Head of caudate nucleus (tissue), 42 donors: ENCODE results near the gene HACD4.

Experiments
- DNase-seq, 42 donors: peaks; one replicate each; pipeline versions ENCODE4 v3.0.0 to v3.0.0-alpha.2; 2020 to 2021; ENCODE audit warnings: mixed read lengths in 7 of 42
- intact Hi-C: fragments of 100-400 bp; cut with DNase I; formaldehyde crosslinking; loops from one replicate; pipeline ENCODE4 v1.15.0; 2022

Gene HACD4

DNA sequence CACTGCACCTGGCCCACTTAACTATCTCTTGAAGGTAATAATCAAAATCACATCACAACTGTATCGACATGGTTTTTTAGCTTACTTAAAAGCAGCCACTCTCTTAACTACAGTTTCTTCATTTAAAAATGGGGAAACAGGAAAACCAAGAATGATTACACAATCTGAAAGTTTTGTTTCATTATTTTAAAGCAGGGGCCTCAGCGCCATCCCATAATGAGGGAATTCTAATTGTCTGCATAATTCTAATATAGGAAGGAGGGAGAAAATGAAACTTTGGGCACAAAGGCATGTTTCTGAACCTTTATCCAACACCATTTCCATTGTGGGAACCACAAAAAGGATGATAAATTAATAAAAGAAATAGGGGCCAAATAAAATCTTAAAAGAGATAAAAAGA is 7.6 kb downstream of the HACD4 start:
- intact Hi-C loops = no loop called here
- DNase-seq = no peak

DNA sequence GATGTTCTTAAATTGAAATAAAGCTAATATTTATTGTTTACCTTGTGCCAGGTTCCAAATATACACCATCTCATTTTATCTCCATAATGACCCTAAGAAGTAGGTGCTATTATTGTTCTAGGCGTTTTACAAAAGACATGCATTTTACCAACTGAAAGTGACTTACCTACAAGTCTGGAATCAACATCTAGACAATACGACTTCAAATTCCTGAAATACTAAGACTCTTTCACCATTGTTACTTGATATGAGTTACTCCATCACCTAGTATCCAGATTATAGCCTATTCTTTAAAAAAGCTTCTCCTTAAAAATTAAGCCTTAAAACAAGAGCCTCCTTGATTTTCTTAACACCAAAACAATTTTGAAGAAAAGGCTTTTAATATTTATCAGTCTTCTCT is 13.3 kb downstream of the HACD4 start:
- intact Hi-C loops = no loop called here

DNA sequence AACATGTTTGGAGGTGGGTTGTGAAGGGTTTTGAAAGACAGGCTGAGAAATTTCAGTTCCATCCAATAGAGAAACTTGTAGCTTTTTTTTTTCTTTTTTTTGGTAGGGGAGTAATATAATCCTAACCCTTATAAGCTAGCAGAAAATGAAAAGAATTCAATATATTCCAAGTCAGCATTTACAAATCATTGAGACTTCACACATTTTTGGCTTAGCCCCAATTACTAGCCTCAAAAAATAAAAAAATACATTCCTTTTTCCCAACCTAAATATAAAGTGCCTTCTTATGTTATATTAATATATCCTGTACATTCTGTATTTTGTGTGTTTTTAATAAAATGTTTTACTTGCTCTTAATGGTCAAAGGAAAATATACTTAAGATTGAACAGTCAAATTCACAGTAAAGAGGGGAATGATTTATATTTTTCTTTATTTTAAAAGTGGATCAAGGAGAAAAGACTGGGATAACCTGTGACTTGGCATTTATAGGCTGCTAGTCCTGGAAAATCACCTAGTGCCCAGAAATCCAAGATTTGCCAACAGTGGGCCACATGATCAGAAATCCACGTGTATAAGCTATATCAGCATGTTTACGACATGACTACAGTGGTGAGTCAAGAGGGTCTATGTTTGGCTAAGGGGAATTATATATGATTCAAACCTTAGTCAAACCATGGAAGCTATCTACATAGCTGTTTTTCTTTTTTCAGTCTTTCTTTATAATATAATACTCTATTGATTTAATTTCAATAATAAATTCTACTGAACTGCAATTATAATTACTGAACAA is 14.5 kb downstream of the HACD4 start:
- DNase-seq = no peak
- intact Hi-C loops = no loop called here

More for the DNA sequence above, 13.3 kb downstream of the HACD4 start:
- no peak for DNase-seq

DNA sequence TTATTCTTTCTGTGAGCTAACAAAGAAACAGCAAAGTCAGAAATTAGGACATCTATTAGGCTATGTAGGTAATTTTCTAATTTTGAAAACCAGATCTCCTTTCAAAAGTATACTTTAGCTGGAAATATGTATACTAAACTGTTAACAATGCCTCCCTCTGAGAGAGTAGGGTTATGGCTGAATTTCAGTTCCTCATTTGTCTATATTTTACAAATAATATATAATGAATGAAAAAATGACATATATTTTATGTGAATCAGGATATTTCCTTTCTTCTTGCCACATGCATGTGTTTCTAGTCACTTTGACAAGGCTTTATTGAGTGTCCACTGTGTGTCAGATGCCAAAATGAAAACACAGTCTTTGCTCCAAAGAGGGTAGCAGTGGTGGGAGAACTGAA is 15.4 kb downstream of the HACD4 start:
- no peak for DNase-seq
- intact Hi-C loops = no loop called here

DNA sequence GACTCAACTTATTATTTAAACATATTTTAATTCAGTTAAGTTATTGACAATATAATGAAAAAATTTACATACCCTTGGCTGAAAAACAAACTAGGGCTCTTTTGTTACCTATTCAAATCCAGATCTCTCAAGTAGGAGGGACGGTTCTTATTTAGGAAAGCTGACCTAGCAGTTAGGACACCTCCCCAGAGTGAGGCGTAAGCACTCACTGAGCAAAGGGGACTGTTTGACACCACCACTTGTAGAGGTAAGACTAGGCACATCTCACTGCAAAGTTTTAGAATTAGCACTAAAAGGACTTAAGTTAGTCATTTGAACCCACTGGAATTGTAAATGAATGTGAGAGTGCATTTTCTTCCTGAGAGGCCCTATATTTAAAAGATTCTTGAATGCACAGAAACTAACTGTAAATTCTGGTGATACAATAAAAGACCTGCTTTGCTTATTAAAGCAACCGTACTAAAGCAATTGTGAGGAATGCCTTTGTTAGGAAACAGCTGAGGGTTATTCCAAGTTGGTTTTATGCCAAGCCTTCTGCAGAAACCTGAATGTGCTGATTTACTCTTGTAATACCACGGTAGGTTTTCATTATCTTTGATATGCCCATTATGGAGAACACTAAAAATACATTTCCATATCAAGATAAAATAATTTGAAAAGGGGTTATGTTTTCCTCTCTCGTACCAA is 16.2 kb downstream of the HACD4 start:
- no peak for DNase-seq
- intact Hi-C loops = no loop called here

DNA sequence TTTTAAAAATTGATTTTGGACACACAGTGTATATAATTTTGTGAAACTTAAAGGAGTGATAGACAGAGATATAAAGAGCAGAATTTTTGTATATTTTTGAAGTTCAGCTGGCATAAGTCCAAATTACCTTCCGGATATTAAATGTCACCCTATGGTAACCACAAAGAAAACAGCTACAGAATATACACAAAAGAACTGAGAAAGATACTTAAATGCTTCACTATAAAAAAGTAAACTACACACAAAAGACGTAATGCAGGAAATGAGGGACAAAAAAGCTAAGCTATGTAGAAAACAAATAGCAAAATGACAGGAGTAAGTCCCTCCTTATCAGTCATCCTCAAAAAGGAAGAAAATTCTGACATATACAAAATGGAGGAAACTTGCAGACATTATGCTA is 29.4 kb downstream of the HACD4 start:
- DNase-seq = no peak
- intact Hi-C loops = no loop called here

DNA sequence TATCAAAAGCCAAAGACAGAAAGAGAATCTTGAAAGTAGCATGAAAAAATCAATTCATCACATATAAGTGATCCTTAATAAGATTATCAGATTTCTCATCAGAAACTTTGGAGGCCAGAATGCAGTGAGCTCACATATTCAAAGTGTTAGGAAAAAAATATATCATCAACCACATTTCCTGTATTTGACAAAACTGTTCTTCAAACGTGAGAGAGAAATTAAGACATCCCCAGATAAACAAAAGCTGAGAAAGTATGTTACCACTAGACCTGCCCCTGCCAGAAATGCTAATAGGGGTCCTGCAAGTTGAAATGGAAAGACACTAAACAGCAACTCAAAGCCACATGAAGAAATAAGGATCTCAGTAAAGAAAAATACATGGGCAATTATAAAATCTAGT is 29.9 kb downstream of the HACD4 start:
- no peak for DNase-seq
- intact Hi-C loops = no loop called here

DNA sequence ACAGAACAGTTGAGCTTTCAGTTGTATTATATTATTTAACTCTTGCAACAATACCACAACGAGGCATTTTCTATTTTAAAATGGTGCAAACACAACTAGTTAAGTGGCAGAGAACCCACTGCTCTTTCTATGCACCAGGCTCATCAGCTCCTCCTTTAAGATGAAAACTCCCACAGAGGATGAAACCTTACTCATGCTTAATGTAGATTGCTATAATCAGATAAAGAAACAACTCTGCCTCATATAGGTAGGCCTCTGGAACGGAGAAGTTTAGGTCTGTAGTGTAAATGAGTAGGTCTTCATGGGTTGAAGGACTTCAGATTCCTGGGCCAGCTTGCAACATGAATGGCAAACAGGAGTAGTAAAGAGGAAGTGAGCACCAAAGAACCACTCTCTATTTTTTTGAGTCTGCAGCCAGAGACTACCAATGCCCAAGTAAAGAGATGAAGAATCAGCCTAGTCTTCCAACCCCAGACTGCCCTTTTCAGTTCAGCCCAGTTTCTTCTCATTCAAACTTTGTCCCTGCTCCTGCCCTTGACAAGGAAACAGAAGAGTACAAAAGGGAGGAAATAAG is 33.9 kb downstream of the HACD4 start:
- intact Hi-C loops = no loop called here
- DNase-seq = no peak

DNA sequence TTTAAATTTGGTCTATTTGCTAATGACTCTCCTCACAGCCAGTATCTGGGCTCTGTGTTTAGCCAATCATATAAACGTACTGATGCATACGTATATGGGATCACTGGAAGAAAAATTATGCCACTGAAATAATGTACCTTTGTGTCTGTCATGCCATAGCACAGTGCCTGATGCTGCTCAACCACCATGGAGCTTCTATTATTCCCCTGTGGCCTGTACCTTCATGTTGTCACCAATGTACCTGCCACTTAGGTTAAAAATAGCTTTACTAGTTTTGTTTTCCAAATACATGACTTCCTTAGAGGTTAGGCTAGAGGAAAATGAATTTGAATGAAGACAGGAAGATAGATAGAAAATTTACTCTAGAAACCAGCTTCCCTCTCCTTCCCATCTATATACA is 34.6 kb downstream of the HACD4 start:
- DNase-seq = no peak
- intact Hi-C loops = no loop called here

DNA sequence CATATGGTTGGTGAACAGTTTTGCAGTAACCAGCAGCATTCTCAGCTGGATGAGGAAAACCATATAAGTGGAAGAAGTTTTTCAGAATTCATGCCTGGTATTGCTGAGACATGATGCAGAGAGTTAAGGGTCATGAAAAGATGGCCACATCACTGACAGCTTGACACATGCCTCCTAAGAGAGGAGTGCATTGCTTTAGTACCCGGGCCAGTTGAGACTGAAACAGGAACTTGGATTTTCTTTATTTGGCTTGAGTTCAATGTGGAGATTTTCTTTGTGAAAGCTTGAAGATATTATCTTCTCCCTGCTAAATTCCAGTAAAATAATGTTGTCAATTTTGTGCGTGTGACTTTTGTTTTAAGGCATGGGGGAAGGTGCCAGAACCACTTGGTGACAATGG is 35.8 kb downstream of the HACD4 start:
- no peak for DNase-seq
- intact Hi-C loops = no loop called here

DNA sequence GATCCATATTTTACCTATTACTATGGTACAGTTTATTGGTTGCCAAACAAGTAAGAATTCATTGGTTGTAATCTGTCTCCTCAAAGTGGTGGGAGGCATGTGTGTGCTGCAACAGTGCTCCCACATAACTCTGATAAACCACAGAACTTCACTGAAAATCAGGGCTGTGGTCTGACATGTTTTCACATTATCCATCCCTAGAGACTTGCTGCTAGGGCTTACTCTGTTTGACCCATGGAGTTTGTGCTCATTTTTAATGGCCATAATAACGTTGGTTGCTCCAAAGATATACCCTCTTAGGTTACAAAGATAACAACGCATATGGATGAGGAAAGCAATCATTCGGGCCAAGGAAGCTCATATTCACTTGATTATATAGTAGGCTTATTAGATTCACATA is 37.0 kb downstream of the HACD4 start:
- no peak for DNase-seq
- intact Hi-C loops = no loop called here

DNA sequence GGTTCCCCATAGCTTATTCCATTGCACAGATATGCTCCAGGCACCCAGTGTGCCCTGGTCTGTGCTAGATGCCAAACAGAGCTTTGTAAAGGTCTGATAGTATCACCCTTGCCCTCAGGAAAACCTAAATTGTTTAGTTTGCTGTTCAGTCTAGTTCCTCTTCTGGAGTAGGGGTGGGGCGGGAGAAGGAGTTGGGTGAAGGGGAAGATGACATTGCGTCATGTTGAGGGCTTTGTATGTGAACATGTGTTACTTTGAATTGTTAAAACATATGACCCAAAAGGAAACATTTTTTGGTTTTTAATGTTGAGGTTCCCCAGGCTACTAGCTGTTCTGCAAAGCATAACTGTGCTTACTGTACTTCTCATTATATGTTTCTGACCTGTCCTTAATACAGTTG is 40.6 kb downstream of the HACD4 start:
- DNase-seq = peak in 5 of 42 donors; percentile 5 to 24 (median 15)
- intact Hi-C loops = no loop called here

DNA sequence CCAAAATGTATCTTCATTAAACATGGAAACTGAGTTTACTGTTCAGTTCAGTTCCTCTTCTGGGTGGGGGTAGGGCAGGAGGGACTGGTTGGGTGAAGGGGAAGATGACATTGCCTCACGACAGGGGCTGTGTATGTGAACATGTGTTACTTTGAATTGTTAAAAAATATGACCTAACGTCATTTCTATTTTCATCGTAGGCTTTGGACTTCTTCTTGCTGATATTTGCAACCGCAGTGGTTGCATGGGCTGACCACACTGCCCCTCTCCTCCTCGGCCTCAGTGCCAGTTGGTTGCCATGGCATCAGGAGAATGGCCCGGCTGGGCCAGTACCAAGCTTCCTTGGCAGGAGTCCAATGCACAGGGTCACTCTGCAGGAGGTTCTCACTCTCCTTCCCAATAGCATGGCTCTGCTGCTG is 41.5 kb downstream of the HACD4 start:
- intact Hi-C loops = no loop called here
- DNase-seq = peak; percentile 30 to 89 (median 68)

DNA sequence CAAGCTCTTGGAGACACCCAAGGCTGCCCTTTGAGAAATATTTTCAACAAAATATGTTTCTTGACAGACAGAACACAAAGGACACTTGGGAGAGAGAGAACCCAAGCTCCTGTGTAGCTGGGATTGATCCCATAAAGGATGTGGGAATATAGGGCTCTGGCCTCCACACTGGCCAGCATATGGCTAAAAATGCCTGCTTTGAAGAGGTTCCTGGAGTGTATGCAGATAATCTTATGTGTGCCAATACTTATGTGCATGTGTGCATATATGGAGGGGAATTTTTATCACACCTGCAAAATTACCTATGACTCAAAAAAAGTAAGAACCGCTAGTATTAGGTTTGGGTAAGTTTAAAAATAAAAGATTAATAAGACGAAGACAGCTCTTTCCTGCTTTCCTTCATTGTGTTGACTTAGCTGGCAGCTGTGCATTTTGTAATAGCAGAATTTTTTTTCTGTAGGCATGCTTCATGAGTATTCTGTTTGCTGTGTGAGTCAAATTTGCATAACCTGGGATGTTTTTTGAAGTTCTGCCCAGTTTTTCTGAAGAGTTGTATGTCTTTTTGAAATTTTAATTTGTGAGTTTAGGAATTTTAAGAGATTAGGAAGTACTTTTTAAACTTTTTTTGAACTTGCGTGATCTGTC is 42.6 kb downstream of the HACD4 start:
- intact Hi-C loops = no loop called here
- DNase-seq = no peak

DNA sequence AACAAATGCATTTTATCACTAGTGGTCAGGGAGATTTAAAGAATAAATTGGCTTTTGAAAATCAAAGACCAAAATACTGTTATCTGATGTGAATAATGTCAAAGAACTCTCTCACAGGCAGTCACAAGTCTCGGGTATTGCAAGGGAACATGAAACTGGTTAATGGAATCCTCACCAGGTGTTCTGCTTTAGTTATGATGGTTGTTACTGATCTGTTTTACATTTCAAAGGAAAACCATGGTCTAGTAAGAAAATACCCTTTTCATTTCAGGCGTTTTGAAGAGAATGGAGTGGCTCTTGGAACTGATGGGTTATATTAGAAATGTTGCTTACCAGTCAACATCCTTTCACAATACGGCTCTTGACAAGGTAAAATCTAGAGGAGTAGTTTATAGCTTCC is 43.4 kb downstream of the HACD4 start:
- intact Hi-C loops = no loop called here
- DNase-seq = no peak

DNA sequence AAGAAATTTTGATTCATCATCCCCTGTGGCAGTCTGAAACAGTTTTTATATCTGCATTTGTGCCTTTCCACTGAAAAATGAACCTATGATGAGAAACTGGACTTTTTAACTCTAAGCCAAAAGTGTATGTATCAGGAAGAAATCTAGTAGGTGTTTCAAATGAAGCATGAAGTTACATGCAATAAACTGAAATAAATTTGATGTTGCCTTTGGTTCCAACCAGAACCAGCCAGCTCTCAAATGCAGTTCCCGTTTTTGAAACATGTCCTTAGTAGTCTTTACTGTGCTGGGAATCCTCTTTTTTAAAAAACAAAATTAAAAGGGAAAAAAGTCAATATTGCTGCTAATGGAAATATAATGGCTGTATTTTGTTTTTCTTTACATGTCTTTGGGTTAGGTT is 43.9 kb downstream of the HACD4 start:
- DNase-seq = no peak
- intact Hi-C loops = no loop called here

DNA sequence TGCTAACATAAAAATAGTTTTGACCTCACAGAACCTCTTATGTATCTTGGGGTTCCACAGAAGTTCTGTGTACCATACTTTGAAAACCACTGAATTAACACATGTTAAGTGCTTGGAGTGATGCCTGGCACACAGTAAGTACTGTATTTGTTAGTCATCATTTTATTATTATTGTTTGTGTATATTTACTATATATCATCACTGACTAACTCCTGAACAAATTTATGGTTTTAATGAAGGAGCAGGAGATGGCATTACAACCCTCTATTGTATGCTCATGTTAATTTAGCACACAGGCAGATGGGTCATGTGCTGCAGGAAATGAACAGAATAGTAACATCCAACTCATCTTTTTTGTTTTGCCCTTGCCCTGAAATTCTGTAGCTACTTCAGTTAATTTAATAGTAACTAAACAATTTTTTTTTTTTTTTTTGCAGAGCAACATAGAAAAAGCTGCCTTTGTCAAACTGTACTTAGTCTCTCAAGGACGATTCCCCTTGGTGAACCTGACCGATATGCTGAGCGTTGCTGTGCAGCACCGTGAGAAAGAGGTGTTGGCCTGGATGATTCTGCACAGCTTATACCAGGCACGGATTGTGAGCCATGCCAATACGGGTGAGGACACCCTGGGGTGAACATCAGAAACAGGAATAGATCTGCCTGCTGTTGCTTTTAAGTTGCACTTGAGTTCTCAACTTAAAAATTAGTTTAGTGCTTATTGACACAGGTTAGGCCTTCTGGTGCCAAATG is 45.4 kb downstream of the HACD4 start:
- DNase-seq = no peak
- intact Hi-C loops = no loop called here

DNA sequence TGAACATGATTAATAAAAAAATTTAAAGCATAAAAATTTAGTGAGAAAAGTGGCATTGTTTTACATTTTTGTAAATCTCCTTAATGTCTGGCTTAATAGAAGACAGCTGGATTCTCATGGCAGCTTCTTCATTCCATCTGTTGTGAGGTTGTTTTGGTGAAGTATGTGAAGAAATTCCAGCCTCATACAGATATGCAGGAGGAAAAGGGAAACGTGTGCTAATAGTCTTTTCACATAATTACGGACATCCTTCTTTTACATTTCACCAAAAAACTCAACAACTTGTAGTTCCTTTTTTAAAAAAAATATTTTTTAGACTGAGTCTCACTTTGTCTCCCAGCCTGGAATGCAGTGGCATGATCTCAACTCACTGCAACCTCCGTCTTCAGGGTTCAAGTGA is 46.9 kb downstream of the HACD4 start:
- intact Hi-C loops = no loop called here
- no peak for DNase-seq

DNA sequence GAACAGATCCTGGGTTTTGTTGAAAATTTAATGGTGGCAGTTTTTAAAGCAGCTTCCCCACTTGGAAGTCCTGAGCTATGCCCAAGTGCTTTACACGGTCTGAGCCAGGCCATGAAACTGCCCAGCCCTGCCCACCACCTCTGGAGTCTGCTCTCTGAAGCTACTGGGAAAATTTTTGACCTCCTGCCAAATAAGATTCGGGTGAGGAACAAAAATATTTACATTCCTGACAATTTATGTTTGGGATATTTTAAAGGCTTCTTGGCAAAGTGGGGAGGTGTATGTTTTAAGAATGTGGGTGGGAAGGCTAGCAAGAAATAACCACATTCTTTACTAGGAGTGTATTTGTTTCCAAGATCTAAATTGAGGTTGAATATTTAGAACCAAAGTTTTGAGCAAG is 50.0 kb downstream of the HACD4 start:
- intact Hi-C loops = no loop called here
- no peak for DNase-seq
